GM23338 (cell line): Measurements from ENCODE around the gene TPSAB1. TPM values are rescaled to one million over a fixed set of nuclear protein-coding genes. Genes with fewer than 3 reads are reported as not detected.

Experiments
- ATAC-seq: fragments of 200-7000 bp; cut with Tn5 transposase; 3 replicates; pipeline ENCODE4 v1.9.1; 2020
- DNase-seq: peaks from one replicate; pipeline ENCODE4 v3.0.0-alpha.2; 2015; ENCODE audit warnings: low spot score
- H2AFZ ChIP-seq: fragments of 200-600 bp; sonication (generic); 2 replicates; pipeline ENCODE4 v1.8.0; 2016; ENCODE audit warnings: antibody characterized with exemption, mild to moderate bottlenecking, moderate library complexity
- H3F3A ChIP-seq: fragments of 200-600 bp; sonication (generic); replicated peaks from 2 replicates; pipeline ENCODE4 v1.8.0; 2017; ENCODE audit warnings: antibody characterized with exemption, mixed run types, low read depth
- H3K27ac ChIP-seq: fragments of 200-600 bp; sonication (generic); 2 replicates; pipeline ENCODE4 v1.6.1; 2016; ENCODE audit warnings: low read depth
- H3K27me3 ChIP-seq: fragments of 200-600 bp; sonication (generic); 2 replicates; pipeline ENCODE4 v1.8.0; 2016; ENCODE audit warnings: mild to moderate bottlenecking, mixed run types, moderate library complexity; ENCODE audit not compliant: insufficient read depth
- H3K36me3 ChIP-seq: fragments of 200-600 bp; sonication (generic); 2 replicates; pipeline ENCODE4 v1.8.0; 2016; ENCODE audit warnings: mild to moderate bottlenecking; ENCODE audit not compliant: insufficient read depth
- H3K4me1 ChIP-seq: fragments of 200-600 bp; sonication (generic); 2 replicates; pipeline ENCODE4 v1.8.0; 2016; ENCODE audit warnings: mild to moderate bottlenecking, moderate library complexity; ENCODE audit not compliant: insufficient read depth
- H3K4me2 ChIP-seq: fragments of 200-600 bp; sonication (generic); 2 replicates; pipeline ENCODE4 v1.7.1; 2017; ENCODE audit warnings: mixed run types
- H3K4me3 ChIP-seq: fragments of 200-600 bp; sonication (generic); 2 replicates; pipeline ENCODE4 v1.6.1; 2016; ENCODE audit warnings: mixed run types
- H3K79me2 ChIP-seq: fragments of 200-600 bp; sonication (generic); replicated peaks from 2 replicates; pipeline ENCODE4 v1.8.0; 2017; ENCODE audit warnings: mild to moderate bottlenecking; ENCODE audit not compliant: insufficient read depth
- H3K9me2 ChIP-seq: fragments of 200-600 bp; sonication (generic); 2 replicates; pipeline ENCODE4 v1.8.0; 2017; ENCODE audit not compliant: insufficient read depth
- H4K20me1 ChIP-seq: fragments of 200-600 bp; sonication (generic); replicated peaks from 2 replicates; pipeline ENCODE4 v1.8.0; 2017; ENCODE audit warnings: mild to moderate bottlenecking; ENCODE audit not compliant: insufficient read depth
- H3K27ac Mint-ChIP-seq: 2 replicates; pipeline ENCODE4 v1.8.0; 2020; ENCODE audit warnings: inconsistent platforms, mild to moderate bottlenecking, moderate library complexity, mixed read lengths
- H3K27me3 Mint-ChIP-seq: 3 replicates; pipeline ENCODE4 v1.8.0; 2022; ENCODE audit warnings: low read depth, mild to moderate bottlenecking, moderate library complexity, mixed read lengths, inconsistent platforms; ENCODE audit not compliant: insufficient read depth, poor library complexity
- H3K36me3 Mint-ChIP-seq: 3 replicates; pipeline ENCODE4 v1.8.0; 2021; ENCODE audit warnings: low read depth, mild to moderate bottlenecking, inconsistent platforms, moderate library complexity, mixed read lengths
- H3K4me1 Mint-ChIP-seq: 3 replicates; pipeline ENCODE4 v1.8.0; 2020; ENCODE audit warnings: mild to moderate bottlenecking, inconsistent platforms, mixed read lengths
- H3K4me3 Mint-ChIP-seq: 3 replicates; pipeline ENCODE4 v1.8.0; 2021; ENCODE audit warnings: moderate library complexity, mild to moderate bottlenecking, inconsistent platforms, mixed read lengths
- H3K9me3 Mint-ChIP-seq: 3 replicates; pipeline ENCODE4 v1.8.0; 2020; ENCODE audit warnings: moderate library complexity, mild to moderate bottlenecking, inconsistent platforms, mixed read lengths
- CREB1 ChIP-seq: fragments of 250-450 bp; sonication (Bioruptor Pico); IDR thresholded peaks from 2 replicates; pipeline ENCODE4 v1.5.0; 2020; ENCODE audit warnings: low read depth, mild to moderate bottlenecking, moderate library complexity
- EZH2 ChIP-seq: fragments of 200-600 bp; sonication (generic); IDR thresholded peaks from one replicate; pipeline ENCODE4 v1.8.0; 2017; ENCODE audit warnings: antibody characterized with exemption, mild to moderate bottlenecking, low read depth; ENCODE audit not compliant: unreplicated experiment
- EZH2phosphoT487 ChIP-seq: fragments of 200-600 bp; sonication (generic); IDR thresholded peaks from one replicate; pipeline ENCODE4 v1.8.1; 2018; ENCODE audit warnings: antibody characterized with exemption; ENCODE audit not compliant: unreplicated experiment
- JUNB ChIP-seq: IDR thresholded peaks from one replicate; pipeline ENCODE4 v1.6.1; 2016; ENCODE audit warnings: antibody characterized with exemption; ENCODE audit not compliant: unreplicated experiment
- NANOG ChIP-seq: IDR thresholded peaks from 2 replicates; pipeline ENCODE4 v1.6.1; 2016; ENCODE audit warnings: antibody characterized with exemption, borderline replicate concordance
- POLR2AphosphoS5 ChIP-seq: IDR thresholded peaks from 2 replicates; pipeline ENCODE4 v1.6.1; 2016; ENCODE audit warnings: antibody characterized with exemption, low read depth
- REST ChIP-seq: IDR thresholded peaks from one replicate; pipeline ENCODE4 v1.6.1; 2018; ENCODE audit warnings: antibody characterized with exemption; ENCODE audit not compliant: unreplicated experiment
- STAT1 ChIP-seq: IDR thresholded peaks from one replicate; pipeline ENCODE4 v1.6.1; 2016; ENCODE audit warnings: antibody characterized with exemption; ENCODE audit not compliant: unreplicated experiment
- ZNF114 ChIP-seq: fragments of 250-450 bp; sonication (Bioruptor Pico); IDR thresholded peaks from 2 replicates; pipeline ENCODE4 v1.5.0; 2020; ENCODE audit warnings: mild to moderate bottlenecking, moderate library complexity
- ZNF331 ChIP-seq: fragments of 250-450 bp; sonication (Bioruptor Pico); IDR thresholded peaks from 2 replicates; pipeline ENCODE4 v1.5.0; 2020; ENCODE audit warnings: low read depth, mild to moderate bottlenecking, moderate library complexity
- polyA plus RNA-seq: library from polyadenylated mRNA; unstranded; fragments of >200 nt; fragmentation: Nextera tagmentation; extraction: Ambion mirVana; gene quantifications from 2 replicates; pipeline ENCODE4 v1.2.1, GENCODE V29; 2016
- total RNA-seq: library from RNA; depleted of rRNA; stranded (reverse); fragments of >200 nt; shearing (Covaris generic); gene quantifications from 2 replicates; pipeline ENCODE4 v1.2.3, GENCODE V29; 2014
- TF ChIP-seq, protein P1 (sequence below), 2 experiments: fragments of 200-600 bp in 1 of 2; sonication (generic) in 1 of 2; conservative IDR thresholded peaks; 2 replicates each; pipeline versions ENCODE4 v1.5.1 to v1.6.1; 2016 to 2017; ENCODE audit warnings: antibody characterized with exemption in 2 of 2, low read depth in 2 of 2, mild to moderate bottlenecking in 2 of 2, moderate library complexity in 1 of 2
- TF ChIP-seq, protein P2 (sequence below): fragments of 250-450 bp; sonication (Bioruptor Pico); IDR thresholded peaks from 2 replicates; pipeline ENCODE4 v1.5.0; 2020; ENCODE audit warnings: mild to moderate bottlenecking, moderate library complexity
- TF ChIP-seq, protein P3 (sequence below): IDR thresholded peaks from 2 replicates; pipeline ENCODE4 v1.6.1; 2016; ENCODE audit warnings: antibody characterized with exemption

The TPSAB1 gene
- total and polyA plus RNA-seq, 2 experiments from 2014 or later: not detected

DNA sequence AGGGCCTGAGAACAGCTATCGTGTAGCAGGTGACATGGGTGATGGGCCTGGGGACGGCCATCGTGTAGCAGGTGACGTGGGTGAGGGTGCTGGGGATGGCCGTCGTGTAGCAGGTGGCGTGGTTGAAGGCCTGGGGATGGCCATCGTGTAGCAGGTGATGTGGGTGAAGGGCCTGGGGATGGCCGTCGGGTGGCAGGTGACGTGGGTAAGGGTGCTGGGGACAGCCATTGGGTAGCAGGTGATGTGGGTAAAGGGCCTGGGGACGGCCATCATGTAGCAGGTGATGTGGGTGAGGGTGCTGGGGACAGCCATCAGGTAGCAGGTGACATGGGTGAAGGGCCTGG lies 30.8 kb downstream of the TPSAB1 start:
- no peak overlapping the region for H2AFZ ChIP-seq

More for the DNA sequence above, 30.8 kb downstream of the TPSAB1 start:
- Histone ChIP-seq H3K27ac (no peak overlapping the region), H3F3A (no peaks in the 10 kb centered on the region), H3K27me3 (no peaks in the 10 kb centered on the region), H3K4me3 (no peak overlapping the region), H4K20me1 (no peaks in the 10 kb centered on the region), H3K9me2 (no peaks in the 10 kb centered on the region), H3K4me2 (no peak overlapping the region), H3K36me3 (no peaks in the 10 kb centered on the region), H3K4me1 (no peaks in the 10 kb centered on the region), H3K79me2 (no peaks in the 10 kb centered on the region)
- ATAC-seq (no peak), DNase-seq (no peak)
- Mint-ChIP-seq H3K36me3 (peaks cover 5% of the 10 kb centered on the region; the same call in 1 of the 3 replicates), H3K4me1 (peaks cover 2% of the 10 kb centered on the region; the same call in 2 of the 3 replicates), H3K27ac (no peak overlapping the region), H3K4me3 (no peak overlapping the region), H3K9me3 (peaks cover 3% of the 10 kb centered on the region; the same call in 2 of the 3 replicates), H3K27me3 (peaks cover 13% of the 10 kb centered on the region)
- TF ChIP-seq JUNB (no peak), ZNF331 (no peak), NANOG (no peak), STAT1 (no peak), POLR2AphosphoS5 (no peak), EZH2 (no peak), ZNF114 (CRISPR knock-in tag) (no peak), CREB1 (CRISPR knock-in tag) (no peak), EZH2phosphoT487 (no peak), REST (no peak)
- TF ChIP-seq, protein P1, sequence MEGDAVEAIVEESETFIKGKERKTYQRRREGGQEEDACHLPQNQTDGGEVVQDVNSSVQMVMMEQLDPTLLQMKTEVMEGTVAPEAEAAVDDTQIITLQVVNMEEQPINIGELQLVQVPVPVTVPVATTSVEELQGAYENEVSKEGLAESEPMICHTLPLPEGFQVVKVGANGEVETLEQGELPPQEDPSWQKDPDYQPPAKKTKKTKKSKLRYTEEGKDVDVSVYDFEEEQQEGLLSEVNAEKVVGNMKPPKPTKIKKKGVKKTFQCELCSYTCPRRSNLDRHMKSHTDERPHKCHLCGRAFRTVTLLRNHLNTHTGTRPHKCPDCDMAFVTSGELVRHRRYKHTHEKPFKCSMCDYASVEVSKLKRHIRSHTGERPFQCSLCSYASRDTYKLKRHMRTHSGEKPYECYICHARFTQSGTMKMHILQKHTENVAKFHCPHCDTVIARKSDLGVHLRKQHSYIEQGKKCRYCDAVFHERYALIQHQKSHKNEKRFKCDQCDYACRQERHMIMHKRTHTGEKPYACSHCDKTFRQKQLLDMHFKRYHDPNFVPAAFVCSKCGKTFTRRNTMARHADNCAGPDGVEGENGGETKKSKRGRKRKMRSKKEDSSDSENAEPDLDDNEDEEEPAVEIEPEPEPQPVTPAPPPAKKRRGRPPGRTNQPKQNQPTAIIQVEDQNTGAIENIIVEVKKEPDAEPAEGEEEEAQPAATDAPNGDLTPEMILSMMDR (conservative IDR thresholded peaks at IDR 0.05; ENCODE audit: low read depth in 2 of 2): no peak
- TF ChIP-seq, protein P2, sequence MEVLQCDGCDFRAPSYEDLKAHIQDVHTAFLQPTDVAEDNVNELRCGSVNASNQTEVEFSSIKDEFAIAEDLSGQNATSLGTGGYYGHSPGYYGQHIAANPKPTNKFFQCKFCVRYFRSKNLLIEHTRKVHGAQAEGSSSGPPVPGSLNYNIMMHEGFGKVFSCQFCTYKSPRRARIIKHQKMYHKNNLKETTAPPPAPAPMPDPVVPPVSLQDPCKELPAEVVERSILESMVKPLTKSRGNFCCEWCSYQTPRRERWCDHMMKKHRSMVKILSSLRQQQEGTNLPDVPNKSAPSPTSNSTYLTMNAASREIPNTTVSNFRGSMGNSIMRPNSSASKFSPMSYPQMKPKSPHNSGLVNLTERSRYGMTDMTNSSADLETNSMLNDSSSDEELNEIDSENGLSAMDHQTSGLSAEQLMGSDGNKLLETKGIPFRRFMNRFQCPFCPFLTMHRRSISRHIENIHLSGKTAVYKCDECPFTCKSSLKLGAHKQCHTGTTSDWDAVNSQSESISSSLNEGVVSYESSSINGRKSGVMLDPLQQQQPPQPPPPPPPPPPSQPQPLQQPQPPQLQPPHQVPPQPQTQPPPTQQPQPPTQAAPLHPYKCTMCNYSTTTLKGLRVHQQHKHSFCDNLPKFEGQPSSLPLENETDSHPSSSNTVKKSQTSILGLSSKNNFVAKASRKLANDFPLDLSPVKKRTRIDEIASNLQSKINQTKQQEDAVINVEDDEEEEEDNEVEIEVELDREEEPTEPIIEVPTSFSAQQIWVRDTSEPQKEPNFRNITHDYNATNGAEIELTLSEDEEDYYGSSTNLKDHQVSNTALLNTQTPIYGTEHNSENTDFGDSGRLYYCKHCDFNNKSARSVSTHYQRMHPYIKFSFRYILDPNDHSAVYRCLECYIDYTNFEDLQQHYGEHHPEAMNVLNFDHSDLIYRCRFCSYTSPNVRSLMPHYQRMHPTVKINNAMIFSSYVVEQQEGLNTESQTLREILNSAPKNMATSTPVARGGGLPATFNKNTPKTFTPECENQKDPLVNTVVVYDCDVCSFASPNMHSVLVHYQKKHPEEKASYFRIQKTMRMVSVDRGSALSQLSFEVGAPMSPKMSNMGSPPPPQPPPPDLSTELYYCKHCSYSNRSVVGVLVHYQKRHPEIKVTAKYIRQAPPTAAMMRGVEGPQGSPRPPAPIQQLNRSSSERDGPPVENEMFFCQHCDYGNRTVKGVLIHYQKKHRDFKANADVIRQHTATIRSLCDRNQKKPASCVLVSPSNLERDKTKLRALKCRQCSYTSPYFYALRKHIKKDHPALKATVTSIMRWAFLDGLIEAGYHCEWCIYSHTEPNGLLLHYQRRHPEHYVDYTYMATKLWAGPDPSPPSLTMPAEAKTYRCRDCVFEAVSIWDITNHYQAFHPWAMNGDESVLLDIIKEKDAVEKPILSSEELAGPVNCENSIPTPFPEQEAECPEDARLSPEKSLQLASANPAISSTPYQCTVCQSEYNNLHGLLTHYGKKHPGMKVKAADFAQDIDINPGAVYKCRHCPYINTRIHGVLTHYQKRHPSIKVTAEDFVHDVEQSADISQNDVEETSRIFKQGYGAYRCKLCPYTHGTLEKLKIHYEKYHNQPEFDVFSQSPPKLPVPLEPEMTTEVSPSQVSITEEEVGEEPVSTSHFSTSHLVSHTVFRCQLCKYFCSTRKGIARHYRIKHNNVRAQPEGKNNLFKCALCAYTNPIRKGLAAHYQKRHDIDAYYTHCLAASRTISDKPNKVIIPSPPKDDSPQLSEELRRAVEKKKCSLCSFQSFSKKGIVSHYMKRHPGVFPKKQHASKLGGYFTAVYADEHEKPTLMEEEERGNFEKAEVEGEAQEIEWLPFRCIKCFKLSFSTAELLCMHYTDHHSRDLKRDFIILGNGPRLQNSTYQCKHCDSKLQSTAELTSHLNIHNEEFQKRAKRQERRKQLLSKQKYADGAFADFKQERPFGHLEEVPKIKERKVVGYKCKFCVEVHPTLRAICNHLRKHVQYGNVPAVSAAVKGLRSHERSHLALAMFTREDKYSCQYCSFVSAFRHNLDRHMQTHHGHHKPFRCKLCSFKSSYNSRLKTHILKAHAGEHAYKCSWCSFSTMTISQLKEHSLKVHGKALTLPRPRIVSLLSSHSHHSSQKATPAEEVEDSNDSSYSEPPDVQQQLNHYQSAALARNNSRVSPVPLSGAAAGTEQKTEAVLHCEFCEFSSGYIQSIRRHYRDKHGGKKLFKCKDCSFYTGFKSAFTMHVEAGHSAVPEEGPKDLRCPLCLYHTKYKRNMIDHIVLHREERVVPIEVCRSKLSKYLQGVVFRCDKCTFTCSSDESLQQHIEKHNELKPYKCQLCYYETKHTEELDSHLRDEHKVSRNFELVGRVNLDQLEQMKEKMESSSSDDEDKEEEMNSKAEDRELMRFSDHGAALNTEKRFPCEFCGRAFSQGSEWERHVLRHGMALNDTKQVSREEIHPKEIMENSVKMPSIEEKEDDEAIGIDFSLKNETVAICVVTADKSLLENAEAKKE: no peak
- TF ChIP-seq, protein P3, sequence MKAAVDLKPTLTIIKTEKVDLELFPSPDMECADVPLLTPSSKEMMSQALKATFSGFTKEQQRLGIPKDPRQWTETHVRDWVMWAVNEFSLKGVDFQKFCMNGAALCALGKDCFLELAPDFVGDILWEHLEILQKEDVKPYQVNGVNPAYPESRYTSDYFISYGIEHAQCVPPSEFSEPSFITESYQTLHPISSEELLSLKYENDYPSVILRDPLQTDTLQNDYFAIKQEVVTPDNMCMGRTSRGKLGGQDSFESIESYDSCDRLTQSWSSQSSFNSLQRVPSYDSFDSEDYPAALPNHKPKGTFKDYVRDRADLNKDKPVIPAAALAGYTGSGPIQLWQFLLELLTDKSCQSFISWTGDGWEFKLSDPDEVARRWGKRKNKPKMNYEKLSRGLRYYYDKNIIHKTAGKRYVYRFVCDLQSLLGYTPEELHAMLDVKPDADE: no peak
